NCI-H128 (cell line): ENCODE data around the gene TGM6.

Experiments
- DNase-seq: peaks from one replicate; lab custom pipeline; 2025; ENCODE audit not compliant: unreplicated experiment; lab: John Stamatoyannopoulos, UW

Gene TGM6

GRCh38 chr20:2480381-2480780 is 99.7 kb downstream of the TGM6 start:
- DNase-seq: no peak
